ENCODE data around the gene NUDT3.

The NUDT3 gene

GRCh38 chr6:34362909-34363680 is 29.4 kb downstream of the NUDT3 start:
- Histone ChIP-seq H3K4me1 (peaks cover 0 to 50% (median 13%) of the 10 kb centered on the region in 4 donors), H3K27me3 (no peaks in the 10 kb centered on the region), H3K27ac (peak overlapping the region; percentile 1 to 2), H3K36me3 (no peaks in the 10 kb centered on the region), H3K9me3 (no peaks in the 10 kb centered on the region), H3K4me3 (no peak overlapping the region)
- TF ChIP-seq, protein P1, sequence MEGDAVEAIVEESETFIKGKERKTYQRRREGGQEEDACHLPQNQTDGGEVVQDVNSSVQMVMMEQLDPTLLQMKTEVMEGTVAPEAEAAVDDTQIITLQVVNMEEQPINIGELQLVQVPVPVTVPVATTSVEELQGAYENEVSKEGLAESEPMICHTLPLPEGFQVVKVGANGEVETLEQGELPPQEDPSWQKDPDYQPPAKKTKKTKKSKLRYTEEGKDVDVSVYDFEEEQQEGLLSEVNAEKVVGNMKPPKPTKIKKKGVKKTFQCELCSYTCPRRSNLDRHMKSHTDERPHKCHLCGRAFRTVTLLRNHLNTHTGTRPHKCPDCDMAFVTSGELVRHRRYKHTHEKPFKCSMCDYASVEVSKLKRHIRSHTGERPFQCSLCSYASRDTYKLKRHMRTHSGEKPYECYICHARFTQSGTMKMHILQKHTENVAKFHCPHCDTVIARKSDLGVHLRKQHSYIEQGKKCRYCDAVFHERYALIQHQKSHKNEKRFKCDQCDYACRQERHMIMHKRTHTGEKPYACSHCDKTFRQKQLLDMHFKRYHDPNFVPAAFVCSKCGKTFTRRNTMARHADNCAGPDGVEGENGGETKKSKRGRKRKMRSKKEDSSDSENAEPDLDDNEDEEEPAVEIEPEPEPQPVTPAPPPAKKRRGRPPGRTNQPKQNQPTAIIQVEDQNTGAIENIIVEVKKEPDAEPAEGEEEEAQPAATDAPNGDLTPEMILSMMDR (IDR thresholded peaks at IDR 0.05), result no peak
- intact Hi-C loops (cut with DNase I; ENCODE audit: low total_unique reads), result no loop called here
- no peak for DNase-seq

DNA sequence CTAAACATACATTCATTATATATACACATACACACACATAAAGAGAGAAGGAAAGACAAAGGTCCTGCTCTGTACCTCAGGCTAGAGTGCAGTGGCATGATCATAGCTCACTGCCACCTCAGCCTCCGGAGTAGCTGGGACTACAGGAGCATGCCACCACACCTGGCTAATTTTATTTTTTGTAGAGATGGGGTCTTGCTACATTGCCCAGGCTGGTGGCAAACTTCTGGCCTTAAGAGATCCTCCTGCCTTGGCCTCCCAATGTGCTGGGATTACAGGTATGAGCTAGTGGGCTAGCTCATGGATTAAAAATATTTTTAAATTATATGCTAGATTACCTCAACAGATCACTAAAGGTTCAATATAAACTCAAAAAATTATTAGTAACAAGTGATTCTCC is 30.3 kb downstream of the NUDT3 start:
- Histone ChIP-seq H3K27me3 (no peaks in the 10 kb centered on the region), H3K9me3 (no peaks in the 10 kb centered on the region), H3K36me3 (no peaks in the 10 kb centered on the region), H3K4me3 (no peak overlapping the region), H3K27ac (no peak overlapping the region), H3K4me1 (peaks cover 0 to 55% (median 13%) of the 10 kb centered on the region in 4 donors)
- DNase-seq, result no peak
- intact Hi-C loops (cut with DNase I; ENCODE audit: low total_unique reads), result no loop called here
- TF ChIP-seq, protein P1 (IDR thresholded peaks at IDR 0.05), result no peak

DNA sequence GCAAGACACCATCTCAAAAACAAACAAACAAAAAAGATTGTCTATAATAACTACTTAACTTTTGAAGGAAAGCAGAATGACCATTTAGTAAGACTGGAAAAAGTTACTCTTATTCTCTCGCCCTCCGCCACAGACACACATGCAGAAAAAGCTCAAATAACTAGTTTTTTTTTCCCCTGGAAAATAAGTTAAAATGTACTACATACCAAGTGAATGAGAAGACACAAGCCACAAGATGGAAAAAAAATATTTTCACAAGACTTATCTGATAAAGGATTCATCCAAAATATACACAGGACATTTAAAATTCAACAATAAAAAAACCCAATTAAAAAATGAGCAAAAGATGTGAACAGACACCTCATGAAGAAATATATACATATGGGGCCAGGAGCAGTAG is 31.9 kb downstream of the NUDT3 start:
- Histone ChIP-seq H3K9me3 (no peaks in the 10 kb centered on the region), H3K4me1 (peaks cover 0 to 60% (median 13%) of the 10 kb centered on the region in 4 donors), H3K36me3 (no peaks in the 10 kb centered on the region), H3K27ac (peak overlapping the region; percentile 26 to 66), H3K27me3 (no peaks in the 10 kb centered on the region), H3K4me3 (no peak overlapping the region)
- intact Hi-C loops (cut with DNase I; ENCODE audit: low total_unique reads), result no loop called here
- DNase-seq, result no peak
- TF ChIP-seq, protein P1 (IDR thresholded peaks at IDR 0.05), result no peak

- TF ChIP-seq, protein P1 (IDR thresholded peaks at IDR 0.05), result no peak
- Histone ChIP-seq H3K36me3 (no peaks in the 10 kb centered on the region), H3K9me3 (no peaks in the 10 kb centered on the region), H3K27me3 (no peaks in the 10 kb centered on the region), H3K27ac (peak overlapping the region; percentile 26 to 66), H3K4me1 (peaks cover 0 to 61% (median 13%) of the 10 kb centered on the region in 4 donors), H3K4me3 (no peak overlapping the region)
- intact Hi-C loops (cut with DNase I; ENCODE audit: low total_unique reads), result no loop called here
- DNase-seq, result no peak
These were observed 32.9 kb downstream of the NUDT3 start for GRCh38 chr6:34359418-34360158.

GRCh38 chr6:34358389-34358905 is 34.0 kb downstream of the NUDT3 start:
- Histone ChIP-seq H3K36me3 (no peaks in the 10 kb centered on the region), H3K4me3 (no peak overlapping the region), H3K27me3 (no peaks in the 10 kb centered on the region), H3K4me1 (peaks cover 0 to 57% (median 13%) of the 10 kb centered on the region in 4 donors), H3K9me3 (no peaks in the 10 kb centered on the region), H3K27ac (peak overlapping the region in 1 of 2 donors; percentile 16)
- no peak for DNase-seq
- TF ChIP-seq, protein P1 (IDR thresholded peaks at IDR 0.05), result no peak
- intact Hi-C loops (cut with DNase I; ENCODE audit: low total_unique reads), result no loop called here
